Endothelial cell of umbilical vein (primary cell): Measurements from ENCODE around the gene CCDC27. TPM values are rescaled to one million over a fixed set of nuclear protein-coding genes. Genes with fewer than 3 reads are reported as not detected.

Source experiments
- BruUV-seq: library from RNA; stranded (reverse); fragments of 400-500 nt; replicated peaks from 2 replicates; lab custom pipeline; 2021; lab: Mats Ljungman, UMichigan
- CTCF ChIA-PET: fragments of 300-600, 350-600 bp; sonication (Branson Sonifier 250); formaldehyde crosslinking; loops from one replicate; lab custom pipeline; 2021; ENCODE audit warnings: antibody characterized with exemption, inconsistent platforms; lab: Charles Lee
- POLR2A ChIA-PET: fragments of 300-600, 350-600 bp; sonication (Branson Sonifier 250); formaldehyde crosslinking; loops from one replicate; lab custom pipeline; 2021; ENCODE audit warnings: antibody characterized with exemption, inconsistent platforms; lab: Charles Lee
- DNase-seq: peaks from one replicate; pipeline ENCODE4 v3.0.0-alpha.2; 2011; ENCODE audit warnings: low read depth, low spot score
- FAIRE-seq: peaks from 2 replicates; lab custom pipeline; 2011; peaks lifted over from hg19 to GRCh38; lab: Jason Lieb, UNC
- H2AFZ ChIP-seq: 2 replicates; pipeline ENCODE4 v1.6.0; 2012; ENCODE audit warnings: low read depth, low read length, control low read depth, inconsistent platforms
- H3K27ac ChIP-seq: 2 replicates; pipeline ENCODE4 v1.5.1; 2011; ENCODE audit warnings: low read depth, mild to moderate bottlenecking, control low read depth, low read length, moderate library complexity; ENCODE audit not compliant: insufficient read depth
- H3K27me3 ChIP-seq, 2 experiments: 2 replicates each; pipeline versions ENCODE4 v1.6.0 to v1.6.1; 2011; ENCODE audit warnings: low read length in 2 of 2, mixed read lengths in 1 of 2; ENCODE audit not compliant: control insufficient read depth in 2 of 2, insufficient read depth in 2 of 2
- H3K36me3 ChIP-seq, 2 experiments: 2 replicates in 1 of 2; 3 replicates in 1 of 2; pipeline ENCODE4 v1.5.1; 2011; ENCODE audit warnings: low read length in 2 of 2, mild to moderate bottlenecking in 1 of 2, moderate library complexity in 1 of 2; ENCODE audit not compliant: control insufficient read depth in 2 of 2, insufficient read depth in 2 of 2; ENCODE audit errors: extremely low read depth in 1 of 2
- H3K4me1 ChIP-seq: 3 replicates; pipeline ENCODE4 v1.5.1; 2011; ENCODE audit warnings: mild to moderate bottlenecking, low read length; ENCODE audit not compliant: control insufficient read depth, insufficient read depth; ENCODE audit errors: extremely low read depth
- H3K4me2 ChIP-seq: 2 replicates; pipeline ENCODE4 v1.6.1; 2011; ENCODE audit warnings: low read length, control low read depth, mixed read lengths; ENCODE audit not compliant: insufficient read depth
- H3K4me3 ChIP-seq, 3 experiments: fragments of 200-600 bp in 1 of 3; sonication (generic), shearing (Covaris generic) in 1 of 3; replicated peaks in 1 of 3; 2 replicates each; pipeline ENCODE4 v1.5.1; 2011 to 2016; ENCODE audit warnings: control low read depth in 3 of 3, low read length in 3 of 3, mild to moderate bottlenecking in 2 of 3, inconsistent platforms in 1 of 3, low read depth in 1 of 3, moderate library complexity in 1 of 3; ENCODE audit not compliant: insufficient read depth in 1 of 3
- H3K79me2 ChIP-seq: 2 replicates; pipeline ENCODE4 v1.6.0; 2012; ENCODE audit warnings: low read length, inconsistent platforms; ENCODE audit not compliant: control insufficient read depth, insufficient read depth
- H3K9ac ChIP-seq: replicated peaks from 2 replicates; pipeline ENCODE3; 2011; ENCODE audit warnings: low read length, control low read depth; ENCODE audit not compliant: insufficient read depth; ENCODE audit errors: extremely low read depth
- H3K9me1 ChIP-seq: replicated peaks from 3 replicates; pipeline ENCODE4 v1.6.0; 2011; ENCODE audit warnings: mild to moderate bottlenecking, low read length; ENCODE audit not compliant: control insufficient read depth, insufficient read depth; ENCODE audit errors: extremely low read depth
- H3K9me3 ChIP-seq: replicated peaks from 2 replicates; pipeline ENCODE4 v1.5.1; 2012; ENCODE audit warnings: low read length, inconsistent platforms; ENCODE audit not compliant: control insufficient read depth, insufficient read depth
- H4K20me1 ChIP-seq: replicated peaks from 2 replicates; pipeline ENCODE3; 2011; ENCODE audit warnings: mild to moderate bottlenecking, low read length; ENCODE audit not compliant: control insufficient read depth, insufficient read depth; ENCODE audit errors: extremely low read depth
- CTCF ChIP-seq, 2 donors: IDR thresholded peaks; 1 replicate in 1 of 2; 2 replicates in 1 of 2; pipeline ENCODE4 v1.5.1; 2011; ENCODE audit warnings: low read length in 2 of 2, mild to moderate bottlenecking in 2 of 2, moderate library complexity in 2 of 2, control low read depth in 1 of 2, inconsistent platforms in 1 of 2, low read depth in 1 of 2; ENCODE audit not compliant: insufficient read depth in 1 of 2; ENCODE audit errors: extremely low read depth in 1 of 2
- EZH2 ChIP-seq: IDR thresholded peaks from 2 replicates; pipeline ENCODE4 v1.6.1; 2012; ENCODE audit warnings: borderline replicate concordance, low read depth, mild to moderate bottlenecking, moderate library complexity, low read length, inconsistent platforms; ENCODE audit not compliant: severe bottlenecking
- FOS ChIP-seq: IDR thresholded peaks from 2 replicates; pipeline ENCODE4 v1.6.1; 2011; ENCODE audit warnings: mild to moderate bottlenecking, low read length, moderate library complexity, borderline replicate concordance; ENCODE audit not compliant: insufficient read depth
- GATA2 ChIP-seq: IDR thresholded peaks from 2 replicates; pipeline ENCODE4 v1.7.0; 2011; ENCODE audit warnings: low read depth, mild to moderate bottlenecking, moderate library complexity, mixed read lengths, low read length; ENCODE audit not compliant: insufficient read length, insufficient read depth
- JUN ChIP-seq: IDR thresholded peaks from 2 replicates; pipeline ENCODE4 v1.6.1; 2011; ENCODE audit warnings: borderline replicate concordance, low read depth; ENCODE audit not compliant: insufficient read length, insufficient read depth
- MAX ChIP-seq: IDR thresholded peaks from 2 replicates; pipeline ENCODE4 v1.6.1; 2011; ENCODE audit not compliant: insufficient read depth, insufficient read length
- MYC ChIP-seq: IDR thresholded peaks from one replicate; pipeline ENCODE4 v1.6.1; 2011; ENCODE audit warnings: mild to moderate bottlenecking, low read depth, low read length
- POLR2A ChIP-seq: IDR thresholded peaks from 2 replicates; pipeline ENCODE4 v1.6.1; 2012; ENCODE audit warnings: low read depth, mild to moderate bottlenecking, control low read depth, low read length
- POLR2AphosphoS5 ChIP-seq: IDR thresholded peaks from 2 replicates; pipeline ENCODE4 v1.6.1; 2012; ENCODE audit warnings: low read depth, mild to moderate bottlenecking, control low read depth, low read length, moderate library complexity; ENCODE audit not compliant: insufficient read depth
- dilution Hi-C: fragments of 300-500 bp; cut with MboI; formaldehyde crosslinking; loops from one replicate; pipeline ENCODE4 v1.15.0; 2019; ENCODE audit warnings: low sequenced_read_pairs; ENCODE audit not compliant: extremely low pct_ligation_motif_present
- intact Hi-C: fragments of 100-400 bp; cut with micrococcal nuclease; formaldehyde crosslinking; loops from one replicate; pipeline ENCODE4 v1.10.0; 2022
- polyA plus RNA-seq, 4 experiments: library from polyadenylated mRNA; depleted of rRNA in 3 of 4; stranded (reverse) in 3 of 4; unstranded in 1 of 4; fragments of >200 nt; gene quantifications; 2 replicates each; pipeline versions ENCODE4 v1.2.1 to v1.2.3, GENCODE V29; 2011 to 2012; ENCODE audit warnings: missing spikeins in 1 of 4
- total RNA-seq: library from RNA; stranded (reverse); gene quantifications from 2 replicates; pipeline ENCODE4 v1.2.3, GENCODE V29; 2021

The CCDC27 gene
- total and polyA plus RNA-seq, 2 donors (not counting 3 experiments of a cell fraction or from before 2014, with no cell fraction given), result not detected

GRCh38 chr1:3716351-3716750 is 35.9 kb upstream of the CCDC27 start:
- CTCF ChIA-PET, result interaction anchor here (1.4 to 1.6 kb wide), 2 partner anchors 8 to 11 kb away, joined by 4 to 13 read pairs; no protein-coding TSS in a partner anchor
- TF ChIP-seq JUN, result no peak
- no peak for TF ChIP-seq GATA2
- no peak for TF ChIP-seq MAX
- no peak for TF ChIP-seq FOS
- no peak for TF ChIP-seq EZH2
- Histone ChIP-seq H3K79me2 (no peaks in the 10 kb centered on the region), H3K9ac (no peak overlapping the region), H3K4me1 (no peaks in the 10 kb centered on the region), H3K27ac (no peak overlapping the region), H3K36me3 (no peaks in the 10 kb centered on the region), H3K9me3 (no peaks in the 10 kb centered on the region), H3K4me3 (no peak overlapping the region), H3K4me2 (no peak overlapping the region), H3K9me1 (no peaks in the 10 kb centered on the region), H3K27me3 (no peaks in the 10 kb centered on the region), H2AFZ (no peak overlapping the region), H4K20me1 (no peaks in the 10 kb centered on the region)
- FAIRE-seq, result no peak
- no TSS peak for BruUV-seq
- intact Hi-C loops (no loop called here), dilution Hi-C loops (no loop called here)
- POLR2A ChIA-PET, result no interaction called here
- DNase-seq, result no peak

GRCh38 chr1:3717041-3717714 is 35.1 kb upstream of the CCDC27 start:
- Histone ChIP-seq H2AFZ (no peak overlapping the region), H3K9ac (no peak overlapping the region), H3K9me3 (no peaks in the 10 kb centered on the region), H3K79me2 (no peaks in the 10 kb centered on the region), H3K36me3 (no peaks in the 10 kb centered on the region), H3K4me3 (no peak overlapping the region), H3K4me1 (no peaks in the 10 kb centered on the region), H3K9me1 (no peaks in the 10 kb centered on the region), H3K4me2 (no peak overlapping the region), H4K20me1 (no peaks in the 10 kb centered on the region), H3K27me3 (no peaks in the 10 kb centered on the region), H3K27ac (no peak overlapping the region)
- DNase-seq (no peak), FAIRE-seq (no peak)
- BruUV-seq, result no TSS peak
- dilution Hi-C loops, result no loop called here
- CTCF ChIA-PET, result interaction anchor here (1.7 kb wide), 1 partner anchor 10 kb away, joined by 5 read pairs; no protein-coding TSS in a partner anchor
- POLR2A ChIA-PET, result interaction anchor here (0.6 kb wide), 1 partner anchor 205 kb away, joined by 3 read pairs; no protein-coding TSS in a partner anchor
- no peak for TF ChIP-seq EZH2
- TF ChIP-seq MYC, result no peak
- no peak for TF ChIP-seq POLR2AphosphoS5
- TF ChIP-seq JUN, result no peak
- TF ChIP-seq FOS, result no peak
- TF ChIP-seq CTCF (IDR thresholded peaks at IDR 0.05; ENCODE audit: extremely low read depth in 1 of 2, insufficient read depth in 1 of 2, low read depth in 1 of 2, low read length in 2 of 2), result no peak
- no peak for TF ChIP-seq MAX
- no peak for TF ChIP-seq POLR2A
- no peak for TF ChIP-seq GATA2
- intact Hi-C loops, result no loop called here
